ENCODE measurements around the gene MAMDC2.

The MAMDC2 gene

GRCh38 chr9:70262366-70262765 is 218.7 kb downstream of the MAMDC2 start:
- DNase-seq = no peak
- intact Hi-C loops (cut with DNase I) = no loop called here

- no peak for DNase-seq
- intact Hi-C loops (cut with DNase I) = no loop called here
Measured at GRCh38 chr9:70262948-70263347, 219.3 kb downstream of the MAMDC2 start.

GRCh38 chr9:70263421-70263820 is 219.8 kb downstream of the MAMDC2 start:
- intact Hi-C loops (cut with DNase I) = no loop called here
- no peak for DNase-seq
